Heart right ventricle (tissue), 16 donors: ENCODE data around the gene GLYR1. TPM values are rescaled to one million over a fixed set of nuclear protein-coding genes. Genes with fewer than 3 reads are reported as not detected.
A peak's percentile ranks its signal among the peaks of the same experiment; 100 is the strongest.

Source experiments
- ATAC-seq, 8 donors: fragments of 200-7000 bp; cut with Tn5 transposase; one replicate each; pipeline ENCODE4 v1.9.1; 2020; ENCODE audit warnings: mild to moderate bottlenecking in 8 of 8, moderate library complexity in 8 of 8, moderate number of reproducible peaks in 1 of 8
- DNase-seq, 2 donors: peaks; one replicate each; pipeline ENCODE4 v3.0.0-alpha.2; 2020
- H3K27ac ChIP-seq, 10 donors: fragments of 200-600 bp; sonication (generic) in 2 of 10; one replicate each; pipeline versions ENCODE4 v1.5.0 to v1.8.0; 2020 to 2022; ENCODE audit warnings: mild to moderate bottlenecking in 3 of 10
- H3K27me3 ChIP-seq, 7 donors: fragments of 200-600 bp; one replicate each; pipeline ENCODE4 v1.8.0; 2021 to 2022; ENCODE audit warnings: mild to moderate bottlenecking in 2 of 7
- H3K36me3 ChIP-seq, 9 donors: fragments of 200-600 bp; sonication (generic) in 1 of 9; one replicate each; pipeline versions ENCODE4 v1.5.0 to v1.8.0; 2020 to 2022; ENCODE audit warnings: mild to moderate bottlenecking in 2 of 9
- H3K4me1 ChIP-seq, 9 donors: fragments of 200-600 bp; sonication (generic) in 1 of 9; one replicate each; pipeline versions ENCODE4 v1.5.0 to v1.8.0; 2020 to 2022; ENCODE audit warnings: mild to moderate bottlenecking in 4 of 9
- H3K4me3 ChIP-seq, 10 donors: fragments of 200-600 bp; sonication (generic) in 2 of 10; one replicate each; pipeline versions ENCODE4 v1.5.0 to v1.8.0; 2020 to 2022; ENCODE audit warnings: mild to moderate bottlenecking in 7 of 10, moderate library complexity in 2 of 10
- H3K9me3 ChIP-seq, 11 donors: fragments of 200-600 bp in 10 of 11; sonication (generic) in 2 of 11; one replicate each; pipeline versions ENCODE4 v1.5.0 to v1.8.0; 2013 to 2022; ENCODE audit warnings: mild to moderate bottlenecking in 2 of 11, control low read depth in 1 of 11, moderate library complexity in 1 of 11
- CTCF ChIP-seq, 9 donors: fragments of 200-600 bp; sonication (generic) in 2 of 9; IDR thresholded peaks; one replicate each; pipeline versions ENCODE4 v1.5.0 to v1.8.0; 2021 to 2022; ENCODE audit warnings: antibody characterized with exemption in 9 of 9, mild to moderate bottlenecking in 5 of 9, moderate library complexity in 1 of 9
- WGBS, 2 donors: extraction: QIAGEN DNeasy Blood & Tissue Kit; methylation state at CpG; one replicate each; pipeline ENCODE4 v1.1.7; 2013; ENCODE audit warnings: inconsistent platforms in 1 of 2; 5-methylcytosine and 5-hydroxymethylcytosine counted together
- intact Hi-C, 10 donors: fragments of 100-400 bp; cut with DNase I; formaldehyde crosslinking; loops; one replicate each; pipeline versions ENCODE4 v1.11.1 to v1.14.2; 2022
- polyA plus RNA-seq, 2 donors: library from polyadenylated mRNA; stranded (reverse); fragments of 200-250 nt; gene quantifications; one replicate each; pipeline ENCODE4 v1.2.3, GENCODE V29; 2013
- total RNA-seq, 10 donors: library from RNA; stranded (reverse); fragmentation: NEBNext Ultra II Directional in 3 of 10; extraction: Animal tissue kit (Norgen Biotek cat#: 25700) in 3 of 10; gene quantifications; one replicate each; pipeline versions ENCODE4 v1.2.1 to v1.2.4, GENCODE V29; 2021 to 2023
- donor health status: Arrhythmogenic right ventricular cardiomyopathy.
- donor health status: ischemic (EF 13 %, LVEDD 7.1; RV severe dilation, severe dysfunction).
- donor health status: healthy with polysubstance abuse.
- donor health status: DM: no; HTN: yes; CAD: no.
- donor health status: DM: no; HTN: no; CAD: no.
- donor health status: ischemic (EF 25% LVEDD 6.9; RV normal size, moderate dysfunction).
- donor health status: ischemic (EF 25% LVEDD 5.7; RV mildly dilated, moderate dysfunction).
- donor health status: healthy.
- donor health status: DM: yes; HTN: yes; CAD: no.
- donor health status: Ischemic cardiomyopathy.
- donor health status: ischemic (EF 35%, LVEDD 5.7; RV mildly dilated, moderate dysfunction).
- donor health status: nonischemic (EF 11% LVEDD 7.7; RV severe dilation, severe dysfunction).
- donor health status: DM: yes; HTN: yes; CAD: no.
- donor health status: PGD.
- donor health status: ischemic (EF 29% LVEDD 5.4; RV normal size, mild dysfunction).
- donor health status: nonischemic (EF 23%, LVEDD 6.1; RV moderate dilation, normal function).

The GLYR1 gene
- total and polyA plus RNA-seq, 12 donors: 36.5 to 105 (median 73.3) TPM

DNA sequence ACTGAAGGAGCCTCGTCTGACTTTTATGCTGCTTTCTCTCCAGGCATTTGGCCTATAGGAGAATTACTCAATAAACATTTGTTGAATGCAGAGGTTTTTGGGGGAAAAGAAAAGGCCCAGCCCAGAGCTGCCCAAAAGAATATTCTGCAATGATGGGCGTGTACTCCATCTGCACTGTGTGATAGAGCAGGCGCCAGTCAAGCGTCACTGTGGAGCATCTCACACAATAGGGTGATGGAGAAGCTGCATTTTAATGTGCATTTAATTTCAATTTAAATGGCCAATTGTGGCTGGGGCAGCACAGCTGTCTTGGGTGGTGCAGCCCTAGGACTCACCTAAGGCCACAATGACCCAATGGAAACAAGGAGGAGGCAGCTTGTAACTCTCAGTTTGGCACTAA, 20.6 kb downstream of the GLYR1 start:
- no peak overlapping the region for H3K4me3 ChIP-seq
- intact Hi-C loops: no loop called here
- WGBS, 2 donors: 76 to 84% methylated on average over 4 of the region's 4 CpGs
- TF ChIP-seq CTCF (IDR thresholded peaks at IDR 0.05): no peak
- H3K4me1 ChIP-seq: peaks cover 0 to 84% (median 40%) of the 10 kb centered on the region in 9 donors
- no peaks in the 10 kb centered on the region for H3K9me3 ChIP-seq
- DNase-seq: no peak
- H3K27ac ChIP-seq: peak overlapping the region; percentile 61 to 91 (median 84)
- ATAC-seq: peak in 3 of 8 donors; percentile 3 to 19 (median 5)
- H3K36me3 ChIP-seq: peaks cover 0 to 100% (median 70%) of the 10 kb centered on the region in 9 donors
- H3K27me3 ChIP-seq: no peaks in the 10 kb centered on the region

GRCh38 chr16:4825196-4825595, 21.9 kb downstream of the GLYR1 start:
- Histone ChIP-seq H3K4me3 (no peak overlapping the region), H3K4me1 (peaks cover 0 to 87% (median 45%) of the 10 kb centered on the region in 9 donors), H3K36me3 (peaks cover 0 to 100% (median 68%) of the 10 kb centered on the region in 9 donors), H3K9me3 (no peaks in the 10 kb centered on the region), H3K27me3 (no peaks in the 10 kb centered on the region), H3K27ac (peak overlapping the region; percentile 61 to 91 (median 84))
- no peak for TF ChIP-seq CTCF (IDR thresholded peaks at IDR 0.05)
- DNase-seq (peak; percentile 51 to 53), ATAC-seq (peak in 6 of 8 donors; percentile 40 to 67 (median 52))
- 46 to 68% methylated on average over 8 of the region's 8 CpGs for WGBS, 2 donors
- intact Hi-C loops: no loop called here

GRCh38 chr16:4820652-4821051, 26.4 kb downstream of the GLYR1 start:
- Histone ChIP-seq H3K4me3 (no peak overlapping the region), H3K9me3 (no peaks in the 10 kb centered on the region), H3K27ac (peak overlapping the region; percentile 1 to 87 (median 58)), H3K27me3 (no peaks in the 10 kb centered on the region), H3K4me1 (peaks cover 0 to 49% (median 25%) of the 10 kb centered on the region in 9 donors), H3K36me3 (peaks cover 0 to 100% (median 78%) of the 10 kb centered on the region in 9 donors)
- TF ChIP-seq CTCF (IDR thresholded peaks at IDR 0.05): no peak
- peak in 7 of 8 donors; percentile 29 to 86 (median 73) for ATAC-seq
- WGBS, 2 donors: 55 to 70% methylated on average over 6 of the region's 6 CpGs
- DNase-seq: peak in 1 of 2 donors; percentile 44
- intact Hi-C loops: no loop called here

DNA sequence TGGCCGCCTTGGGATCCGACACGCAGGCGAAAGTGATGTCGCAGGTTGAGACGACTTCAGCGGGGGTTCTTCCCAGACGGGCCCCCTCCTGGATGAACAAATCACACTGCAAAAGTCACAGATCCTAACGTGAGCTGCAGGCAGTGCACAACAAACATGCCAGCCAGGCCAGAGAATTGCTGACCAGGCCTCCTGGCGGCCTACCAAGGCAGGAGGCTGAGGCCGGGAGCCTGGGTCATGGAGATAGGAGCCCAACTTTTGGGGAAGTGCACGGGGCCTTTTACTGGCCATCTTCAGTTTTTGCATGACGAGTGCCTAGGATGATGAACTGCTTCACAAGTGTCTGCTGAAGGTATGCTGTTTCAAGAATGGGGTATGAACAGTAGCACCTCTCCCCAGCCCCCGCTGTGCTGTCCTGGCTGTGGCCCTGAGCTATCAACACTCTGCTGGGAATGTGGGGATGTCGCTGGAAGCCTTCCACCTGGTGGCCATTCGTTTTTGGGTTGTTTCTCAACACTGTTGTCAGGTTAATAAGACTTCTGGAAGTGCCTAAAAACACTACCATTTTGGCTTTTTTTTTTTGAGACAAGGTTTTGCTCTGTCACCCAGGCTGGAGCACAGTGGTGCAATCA, 32.4 kb downstream of the GLYR1 start:
- DNase-seq (peak in 1 of 2 donors; percentile 44), ATAC-seq (peak in 7 of 8 donors; percentile 48 to 82 (median 74))
- Histone ChIP-seq H3K36me3 (peaks cover 0 to 100% (median 86%) of the 10 kb centered on the region in 9 donors), H3K9me3 (no peaks in the 10 kb centered on the region), H3K4me1 (peaks cover 0 to 23% (median 8%) of the 10 kb centered on the region in 9 donors), H3K27me3 (no peaks in the 10 kb centered on the region), H3K4me3 (no peak overlapping the region), H3K27ac (peak overlapping the region; percentile 36 to 86 (median 82))
- WGBS, 2 donors: 50 to 58% methylated on average over 16 of the region's 16 CpGs
- intact Hi-C loops: no loop called here
- no peak for TF ChIP-seq CTCF (IDR thresholded peaks at IDR 0.05)
